BLaER1 treated with 17β-estradiol and CSF1 and Interleukin-3, amounts not matched to agents 10 nM and 100 nM (cell line): Measurements from ENCODE around the gene GTSF1L.
A peak's percentile ranks its signal among the peaks of the same experiment; 100 is the strongest.

Experiments
- H3K27ac ChIP-seq, 11 experiments: shearing (Covaris generic); formaldehyde crosslinking; 2 replicates each; pipeline ENCODE4 v1.8.1; 2022
- H3K27me3 ChIP-seq, 11 experiments: shearing (Covaris generic); formaldehyde crosslinking; 2 replicates each; pipeline ENCODE4 v1.8.1; 2022
- H3K36me3 ChIP-seq, 11 experiments: shearing (Covaris generic); formaldehyde crosslinking; 2 replicates each; pipeline ENCODE4 v1.8.1; 2022
- H3K4me1 ChIP-seq, 10 experiments: shearing (Covaris generic); formaldehyde crosslinking; 2 replicates each; pipeline ENCODE4 v1.8.1; 2022
- H3K4me2 ChIP-seq, 11 experiments: shearing (Covaris generic); formaldehyde crosslinking; 2 replicates each; pipeline ENCODE4 v1.8.1; 2022
- H3K4me3 ChIP-seq, 10 experiments: shearing (Covaris generic); formaldehyde crosslinking; 2 replicates each; pipeline ENCODE4 v1.8.1; 2022
- H3K9ac ChIP-seq, 11 experiments: shearing (Covaris generic); formaldehyde crosslinking; 2 replicates each; pipeline ENCODE4 v1.8.1; 2022
- H3K9me3 ChIP-seq, 11 experiments: shearing (Covaris generic); formaldehyde crosslinking; replicated peaks in 1 of 11; 2 replicates each; pipeline ENCODE4 v1.8.1; 2022
- H4K20me1 ChIP-seq, 11 experiments: shearing (Covaris generic); formaldehyde crosslinking; 2 replicates each; pipeline ENCODE4 v1.8.1; 2022
- Cebpa-rat ChIP-seq, 11 experiments: shearing (Covaris generic); IDR thresholded peaks; 2 replicates each; pipeline ENCODE4 v1.8.1; 2022

GTSF1L gene

GRCh38 chr20:43682446-43682845 lies 44.4 kb downstream of the GTSF1L start:
- Histone ChIP-seq H3K9ac (peak overlapping the region in 4 of 11 experiments; percentile 45 to 82 (median 75); a peak in 8 of 22 replicates), H3K27ac (peak overlapping the region in 7 of 11 experiments; percentile 19 to 91 (median 58); a peak in 11 of 22 replicates), H3K27me3 (no peaks in the 10 kb centered on the region), H3K4me3 (peak overlapping the region in 2 of 10 experiments; percentile 31 to 49; a peak in 2 of 20 replicates), H3K9me3 (no peaks in the 10 kb centered on the region), H4K20me1 (peaks cover 0 to 62% (median 45%) of the 10 kb centered on the region in 11 experiments; a peak in 12 of 22 replicates), H3K4me1 (peaks cover 11 to 41% (median 32%) of the 10 kb centered on the region in 10 experiments), H3K4me2 (peak overlapping the region; percentile 52 to 96 (median 74)), H3K36me3 (peaks cover 0 to 92% (median 64%) of the 10 kb centered on the region in 11 experiments; a peak in 20 of 22 replicates)
- TF ChIP-seq Cebpa-rat (IDR thresholded peaks at IDR 0.05), result no peak

- no peaks in the 10 kb centered on the region for H3K27me3 ChIP-seq
These were observed 44.8 kb downstream of the GTSF1L start for GRCh38 chr20:43681991-43682410.

DNA sequence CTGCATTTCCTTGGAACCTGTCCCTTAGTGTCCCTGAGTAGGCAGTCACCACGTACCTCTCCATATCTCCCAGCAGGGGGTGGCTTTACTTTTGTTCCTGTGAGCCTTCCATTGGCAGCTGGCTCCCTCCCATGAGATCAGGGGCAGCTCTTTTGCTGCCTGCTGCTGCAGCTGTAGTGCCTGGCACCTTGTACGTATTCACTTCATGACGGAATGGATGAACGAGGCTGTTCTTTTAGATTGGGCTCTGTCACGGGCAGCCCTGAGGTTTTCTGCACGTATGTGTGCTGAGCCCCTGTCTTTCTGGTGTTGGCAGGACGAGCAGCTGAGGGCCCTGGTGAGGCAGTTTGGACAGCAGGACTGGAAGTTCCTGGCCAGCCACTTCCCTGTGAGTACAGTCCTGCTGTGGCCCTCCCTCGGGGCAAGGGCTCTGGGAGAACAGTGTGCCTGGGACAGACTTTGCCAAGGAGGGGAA lies 45.3 kb downstream of the GTSF1L start:
- TF ChIP-seq Cebpa-rat (IDR thresholded peaks at IDR 0.05), result no peak
- Histone ChIP-seq H3K27ac (peak overlapping the region in 7 of 11 experiments; percentile 38 to 91 (median 58); a peak in 13 of 22 replicates), H3K27me3 (no peaks in the 10 kb centered on the region), H4K20me1 (peaks cover 0 to 66% (median 48%) of the 10 kb centered on the region in 11 experiments; a peak in 13 of 22 replicates), H3K4me1 (peaks cover 11 to 41% (median 32%) of the 10 kb centered on the region in 10 experiments), H3K4me2 (peak overlapping the region; percentile 52 to 96 (median 74)), H3K4me3 (peak overlapping the region in 3 of 10 experiments; percentile 31 to 49 (median 35); a peak in 5 of 20 replicates), H3K9me3 (no peaks in the 10 kb centered on the region), H3K36me3 (peaks cover 0 to 92% (median 65%) of the 10 kb centered on the region in 11 experiments; a peak in 20 of 22 replicates), H3K9ac (peak overlapping the region in 8 of 11 experiments; percentile 32 to 82 (median 48); a peak in 13 of 22 replicates)

More at GRCh38 chr20:43681991-43682410, 44.8 kb downstream of the GTSF1L start:
- Histone ChIP-seq H3K27ac (peak overlapping the region in 8 of 11 experiments; percentile 33 to 91 (median 50); a peak in 13 of 22 replicates), H4K20me1 (peaks cover 0 to 66% (median 48%) of the 10 kb centered on the region in 11 experiments; a peak in 13 of 22 replicates), H3K4me2 (peak overlapping the region; percentile 52 to 96 (median 74)), H3K4me3 (peak overlapping the region in 3 of 10 experiments; percentile 31 to 49 (median 35); a peak in 5 of 20 replicates), H3K36me3 (peaks cover 0 to 92% (median 65%) of the 10 kb centered on the region in 11 experiments; a peak in 20 of 22 replicates), H3K4me1 (peaks cover 11 to 41% (median 32%) of the 10 kb centered on the region in 10 experiments), H3K9me3 (no peaks in the 10 kb centered on the region), H3K9ac (peak overlapping the region in 8 of 11 experiments; percentile 32 to 82 (median 48); a peak in 13 of 22 replicates)
- no peak for TF ChIP-seq Cebpa-rat (IDR thresholded peaks at IDR 0.05)

DNA sequence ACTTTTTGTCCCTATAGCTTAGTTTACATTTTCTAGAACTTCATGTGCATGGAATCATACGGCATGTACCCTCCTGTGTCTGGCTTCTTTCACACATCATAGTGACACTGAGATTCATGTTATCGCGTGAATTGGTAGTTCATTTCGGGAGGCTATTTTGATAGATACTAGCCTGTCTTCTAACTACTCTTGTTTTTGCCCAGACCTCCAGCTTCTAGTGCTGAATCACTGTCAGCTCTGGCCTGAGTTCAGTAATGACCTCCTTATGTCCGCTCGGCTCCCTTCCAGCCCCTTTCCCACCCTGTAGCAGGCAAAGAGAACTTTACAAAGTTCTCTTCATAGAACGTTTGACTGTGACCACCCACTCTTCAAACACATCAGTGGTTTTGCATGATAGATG lies 45.8 kb downstream of the GTSF1L start:
- H3K9me3 ChIP-seq, result no peaks in the 10 kb centered on the region
- H3K27ac ChIP-seq, result peak overlapping the region in 5 of 11 experiments; percentile 38 to 91 (median 78); a peak in 8 of 22 replicates
- no peak overlapping the region for H3K4me3 ChIP-seq
- TF ChIP-seq Cebpa-rat (IDR thresholded peaks at IDR 0.05), result no peak
- peak overlapping the region in 10 of 11 experiments; percentile 52 to 96 (median 74); a peak in 19 of 22 replicates for H3K4me2 ChIP-seq
- peak overlapping the region in 5 of 11 experiments; percentile 6 to 82 (median 74); a peak in 7 of 22 replicates for H3K9ac ChIP-seq
- H3K36me3 ChIP-seq, result peaks cover 0 to 92% (median 64%) of the 10 kb centered on the region in 11 experiments; a peak in 18 of 22 replicates
- H3K27me3 ChIP-seq, result no peaks in the 10 kb centered on the region
- H4K20me1 ChIP-seq, result peaks cover 0 to 65% (median 46%) of the 10 kb centered on the region in 11 experiments; a peak in 12 of 22 replicates
- peaks cover 11 to 41% (median 32%) of the 10 kb centered on the region in 10 experiments for H3K4me1 ChIP-seq

- Histone ChIP-seq H3K4me1 (peaks cover 1 to 22% (median 13%) of the 10 kb centered on the region in 10 experiments), H3K36me3 (peaks cover 0 to 93% (median 71%) of the 10 kb centered on the region in 11 experiments; a peak in 19 of 22 replicates), H3K9ac (no peak overlapping the region), H3K27me3 (no peaks in the 10 kb centered on the region), H3K4me2 (no peak overlapping the region), H3K4me3 (no peak overlapping the region), H3K9me3 (no peaks in the 10 kb centered on the region), H4K20me1 (peaks cover 0 to 79% (median 37%) of the 10 kb centered on the region in 11 experiments; a peak in 12 of 22 replicates), H3K27ac (no peak overlapping the region)
- TF ChIP-seq Cebpa-rat (IDR thresholded peaks at IDR 0.05), result no peak
These were observed 50.4 kb downstream of the GTSF1L start for GRCh38 chr20:43676368-43676767.
